ENCODE measurements around the gene CDH22.

Gene CDH22

GRCh38 chr20:46229478-46230105, 78.7 kb downstream of the CDH22 start:
- TF ChIP-seq, protein P1, sequence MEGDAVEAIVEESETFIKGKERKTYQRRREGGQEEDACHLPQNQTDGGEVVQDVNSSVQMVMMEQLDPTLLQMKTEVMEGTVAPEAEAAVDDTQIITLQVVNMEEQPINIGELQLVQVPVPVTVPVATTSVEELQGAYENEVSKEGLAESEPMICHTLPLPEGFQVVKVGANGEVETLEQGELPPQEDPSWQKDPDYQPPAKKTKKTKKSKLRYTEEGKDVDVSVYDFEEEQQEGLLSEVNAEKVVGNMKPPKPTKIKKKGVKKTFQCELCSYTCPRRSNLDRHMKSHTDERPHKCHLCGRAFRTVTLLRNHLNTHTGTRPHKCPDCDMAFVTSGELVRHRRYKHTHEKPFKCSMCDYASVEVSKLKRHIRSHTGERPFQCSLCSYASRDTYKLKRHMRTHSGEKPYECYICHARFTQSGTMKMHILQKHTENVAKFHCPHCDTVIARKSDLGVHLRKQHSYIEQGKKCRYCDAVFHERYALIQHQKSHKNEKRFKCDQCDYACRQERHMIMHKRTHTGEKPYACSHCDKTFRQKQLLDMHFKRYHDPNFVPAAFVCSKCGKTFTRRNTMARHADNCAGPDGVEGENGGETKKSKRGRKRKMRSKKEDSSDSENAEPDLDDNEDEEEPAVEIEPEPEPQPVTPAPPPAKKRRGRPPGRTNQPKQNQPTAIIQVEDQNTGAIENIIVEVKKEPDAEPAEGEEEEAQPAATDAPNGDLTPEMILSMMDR (IDR thresholded peaks at IDR 0.05; ENCODE audit: poor library complexity, severe bottlenecking), result no peak
- H3K27me3 ChIP-seq (ENCODE audit: insufficient read depth, poor library complexity, severe bottlenecking), result peaks cover 7% of the 10 kb centered on the region
- no peak overlapping the region for H3K27ac ChIP-seq (ENCODE audit: poor library complexity, severe bottlenecking)
- no peaks in the 10 kb centered on the region for H3K4me1 ChIP-seq (ENCODE audit: insufficient read depth, poor library complexity, severe bottlenecking)
- ATAC-seq (ENCODE audit: low read depth) (no peak), DNase-seq (ENCODE audit: low spot score) (no peak)
- H3K36me3 ChIP-seq (ENCODE audit: low read depth), result no peaks in the 10 kb centered on the region
- H3K4me3 ChIP-seq (ENCODE audit: severe bottlenecking), result no peak overlapping the region
- H3K9me3 ChIP-seq (ENCODE audit: severe bottlenecking), result no peaks in the 10 kb centered on the region

- no peak overlapping the region for H3K27ac ChIP-seq (ENCODE audit: poor library complexity, severe bottlenecking)
- no peak for ATAC-seq (ENCODE audit: low read depth)
- peaks cover 3% of the 10 kb centered on the region for H3K27me3 ChIP-seq (ENCODE audit: insufficient read depth, poor library complexity, severe bottlenecking)
- TF ChIP-seq, protein P1 (IDR thresholded peaks at IDR 0.05; ENCODE audit: poor library complexity, severe bottlenecking), result no peak
- no peaks in the 10 kb centered on the region for H3K9me3 ChIP-seq (ENCODE audit: severe bottlenecking)
- H3K4me3 ChIP-seq (ENCODE audit: severe bottlenecking), result no peak overlapping the region
- no peaks in the 10 kb centered on the region for H3K36me3 ChIP-seq (ENCODE audit: low read depth)
- no peaks in the 10 kb centered on the region for H3K4me1 ChIP-seq (ENCODE audit: insufficient read depth, poor library complexity, severe bottlenecking)
- no peak for DNase-seq (ENCODE audit: low spot score)
These were observed 79.6 kb downstream of the CDH22 start for GRCh38 chr20:46228670-46229069.

- TF ChIP-seq, protein P1 (IDR thresholded peaks at IDR 0.05; ENCODE audit: poor library complexity, severe bottlenecking), result no peak
- DNase-seq (ENCODE audit: low spot score), result no peak
- no peaks in the 10 kb centered on the region for H3K4me1 ChIP-seq (ENCODE audit: insufficient read depth, poor library complexity, severe bottlenecking)
- H3K27ac ChIP-seq (ENCODE audit: poor library complexity, severe bottlenecking), result no peak overlapping the region
- H3K4me3 ChIP-seq (ENCODE audit: severe bottlenecking), result no peak overlapping the region
- ATAC-seq (ENCODE audit: low read depth), result no peak
- no peaks in the 10 kb centered on the region for H3K36me3 ChIP-seq (ENCODE audit: low read depth)
- H3K9me3 ChIP-seq (ENCODE audit: severe bottlenecking), result no peaks in the 10 kb centered on the region
- peaks cover 3% of the 10 kb centered on the region for H3K27me3 ChIP-seq (ENCODE audit: insufficient read depth, poor library complexity, severe bottlenecking)
These were observed 81.0 kb downstream of the CDH22 start for GRCh38 chr20:46227272-46227767.

GRCh38 chr20:46226602-46227001, 81.7 kb downstream of the CDH22 start:
- Histone ChIP-seq H3K27ac (ENCODE audit: poor library complexity, severe bottlenecking) (no peak overlapping the region), H3K36me3 (ENCODE audit: low read depth) (no peaks in the 10 kb centered on the region)
- peak; percentile 56 for ATAC-seq (ENCODE audit: low read depth)

More at GRCh38 chr20:46226602-46227001, 81.7 kb downstream of the CDH22 start:
- TF ChIP-seq, protein P1 (IDR thresholded peaks at IDR 0.05; ENCODE audit: poor library complexity, severe bottlenecking), result no peak
- Histone ChIP-seq H3K4me1 (ENCODE audit: insufficient read depth, poor library complexity, severe bottlenecking) (no peaks in the 10 kb centered on the region), H3K4me3 (ENCODE audit: severe bottlenecking) (no peak overlapping the region), H3K27me3 (ENCODE audit: insufficient read depth, poor library complexity, severe bottlenecking) (peaks cover 3% of the 10 kb centered on the region), H3K9me3 (ENCODE audit: severe bottlenecking) (no peaks in the 10 kb centered on the region)
- no peak for DNase-seq (ENCODE audit: low spot score)
